Endothelial cell of umbilical vein (primary cell): Measurements from ENCODE around the gene TTC34.

ENCODE experiments used
- EZH2 ChIP-seq: IDR thresholded peaks from 2 replicates; pipeline ENCODE4 v1.6.1; 2012; ENCODE audit warnings: borderline replicate concordance, low read depth, mild to moderate bottlenecking, moderate library complexity, low read length, inconsistent platforms; ENCODE audit not compliant: severe bottlenecking
- FOS ChIP-seq: IDR thresholded peaks from 2 replicates; pipeline ENCODE4 v1.6.1; 2011; ENCODE audit warnings: mild to moderate bottlenecking, low read length, moderate library complexity, borderline replicate concordance; ENCODE audit not compliant: insufficient read depth
- POLR2A ChIP-seq: IDR thresholded peaks from 2 replicates; pipeline ENCODE4 v1.6.1; 2012; ENCODE audit warnings: low read depth, mild to moderate bottlenecking, control low read depth, low read length
- TF ChIP-seq, protein P1 (sequence below), 2 donors: IDR thresholded peaks; 1 replicate in 1 of 2; 2 replicates in 1 of 2; pipeline ENCODE4 v1.5.1; 2011; ENCODE audit warnings: low read length in 2 of 2, mild to moderate bottlenecking in 2 of 2, moderate library complexity in 2 of 2, control low read depth in 1 of 2, inconsistent platforms in 1 of 2, low read depth in 1 of 2; ENCODE audit not compliant: insufficient read depth in 1 of 2; ENCODE audit errors: extremely low read depth in 1 of 2
- TF ChIP-seq, protein P2 (sequence below): IDR thresholded peaks from 2 replicates; pipeline ENCODE4 v1.6.1; 2011; ENCODE audit not compliant: insufficient read depth, insufficient read length

DNA sequence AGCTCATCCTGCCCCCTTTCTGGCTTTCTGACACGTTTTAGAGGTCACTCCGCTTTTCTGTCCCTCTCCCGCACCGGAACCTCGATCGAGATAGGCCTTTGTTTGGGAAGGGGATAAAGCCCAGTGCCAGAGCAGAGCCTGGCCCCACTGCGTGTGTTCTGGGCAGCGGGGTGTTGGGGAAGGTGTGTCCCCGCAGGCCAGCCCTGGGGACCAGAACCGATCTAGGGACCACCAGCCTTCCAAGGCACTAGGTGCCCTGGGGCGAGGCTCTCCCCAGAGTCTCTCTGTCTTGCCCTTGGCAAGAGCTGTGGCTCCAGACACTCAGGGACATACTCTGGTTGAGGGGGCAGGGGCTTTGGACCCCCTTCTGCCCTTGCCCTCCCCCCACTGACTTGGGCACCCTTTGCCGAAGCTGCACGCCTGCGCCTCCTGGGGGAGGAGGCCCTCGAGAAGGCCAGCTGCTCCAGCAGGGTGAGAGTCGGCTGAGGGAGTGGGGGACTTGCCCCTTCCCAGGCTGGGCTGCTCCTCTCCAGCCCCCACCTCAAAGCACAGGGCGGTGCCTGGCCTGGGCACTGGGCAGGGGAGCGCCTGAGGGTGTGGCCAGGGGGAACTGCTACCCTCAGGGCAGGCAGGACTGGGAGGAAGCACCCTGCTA lies 198.5 kb downstream of the TTC34 start:
- TF ChIP-seq, protein P1, sequence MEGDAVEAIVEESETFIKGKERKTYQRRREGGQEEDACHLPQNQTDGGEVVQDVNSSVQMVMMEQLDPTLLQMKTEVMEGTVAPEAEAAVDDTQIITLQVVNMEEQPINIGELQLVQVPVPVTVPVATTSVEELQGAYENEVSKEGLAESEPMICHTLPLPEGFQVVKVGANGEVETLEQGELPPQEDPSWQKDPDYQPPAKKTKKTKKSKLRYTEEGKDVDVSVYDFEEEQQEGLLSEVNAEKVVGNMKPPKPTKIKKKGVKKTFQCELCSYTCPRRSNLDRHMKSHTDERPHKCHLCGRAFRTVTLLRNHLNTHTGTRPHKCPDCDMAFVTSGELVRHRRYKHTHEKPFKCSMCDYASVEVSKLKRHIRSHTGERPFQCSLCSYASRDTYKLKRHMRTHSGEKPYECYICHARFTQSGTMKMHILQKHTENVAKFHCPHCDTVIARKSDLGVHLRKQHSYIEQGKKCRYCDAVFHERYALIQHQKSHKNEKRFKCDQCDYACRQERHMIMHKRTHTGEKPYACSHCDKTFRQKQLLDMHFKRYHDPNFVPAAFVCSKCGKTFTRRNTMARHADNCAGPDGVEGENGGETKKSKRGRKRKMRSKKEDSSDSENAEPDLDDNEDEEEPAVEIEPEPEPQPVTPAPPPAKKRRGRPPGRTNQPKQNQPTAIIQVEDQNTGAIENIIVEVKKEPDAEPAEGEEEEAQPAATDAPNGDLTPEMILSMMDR (IDR thresholded peaks at IDR 0.05; ENCODE audit: extremely low read depth in 1 of 2, insufficient read depth in 1 of 2, low read depth in 1 of 2, low read length in 2 of 2), result no peak
- TF ChIP-seq POLR2A (no peak), FOS (no peak), EZH2 (no peak)
- TF ChIP-seq, protein P2, sequence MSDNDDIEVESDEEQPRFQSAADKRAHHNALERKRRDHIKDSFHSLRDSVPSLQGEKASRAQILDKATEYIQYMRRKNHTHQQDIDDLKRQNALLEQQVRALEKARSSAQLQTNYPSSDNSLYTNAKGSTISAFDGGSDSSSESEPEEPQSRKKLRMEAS, result no peak
